Measurements from ENCODE around the gene MAEA. TPM values are rescaled to one million over a fixed set of nuclear protein-coding genes. Genes with fewer than 3 reads are reported as not detected.

MAEA gene
- total RNA-seq, 1 donor from 2014 or later, result 68.2 TPM

DNA sequence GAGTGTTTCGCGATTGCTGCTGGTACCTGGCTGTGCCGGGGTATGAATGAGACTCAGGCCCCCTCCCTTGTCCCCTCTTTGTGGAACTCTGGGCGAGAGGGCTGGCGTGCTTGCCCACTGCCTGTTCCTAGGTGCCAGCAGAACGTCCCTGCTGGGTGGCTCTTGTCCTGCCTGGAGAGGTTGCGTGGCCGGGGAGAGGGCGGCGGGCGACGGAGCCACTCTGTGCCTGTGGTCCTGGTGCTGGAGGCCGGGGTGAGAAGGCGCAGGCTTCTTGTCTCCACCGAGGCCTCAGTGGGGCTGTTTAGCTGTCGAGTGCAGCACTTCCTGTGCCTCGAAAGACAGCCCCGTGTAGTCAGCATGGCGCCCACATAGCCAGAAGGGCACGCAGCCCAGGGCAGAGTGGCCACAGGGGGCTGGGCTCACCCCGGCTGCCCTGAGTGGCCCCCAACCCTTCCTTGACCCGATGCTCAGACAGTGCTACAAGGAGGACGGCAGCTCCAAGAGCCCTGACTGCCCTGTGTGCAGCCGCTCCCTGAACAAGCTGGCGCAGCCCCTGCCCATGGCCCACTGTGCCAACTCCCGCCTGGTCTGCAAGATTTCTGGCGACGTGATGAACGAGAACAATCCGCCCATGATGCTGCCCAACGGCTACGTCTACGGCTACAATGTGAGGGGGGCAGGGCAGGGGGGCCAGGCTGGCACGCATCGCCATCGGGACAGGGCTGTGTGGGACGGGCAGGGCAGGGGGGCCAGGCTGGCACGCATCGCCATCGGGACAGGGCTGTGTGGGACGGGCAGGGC is 48.5 kb downstream of the MAEA start:
- Mint-ChIP-seq H3K4me1 (ENCODE audit: unreplicated experiment) (peaks cover 7% of the 10 kb centered on the region), H3K27me3 (ENCODE audit: unreplicated experiment) (peaks cover 15% of the 10 kb centered on the region), H3K27ac (ENCODE audit: unreplicated experiment) (no peak overlapping the region), H3K4me3 (ENCODE audit: unreplicated experiment) (peak overlapping the region; percentile 84), H3K36me3 (ENCODE audit: low read depth, unreplicated experiment) (peaks cover 42% of the 10 kb centered on the region), H3K9me3 (ENCODE audit: unreplicated experiment) (no peaks in the 10 kb centered on the region)
- no peak for DNase-seq (ENCODE audit: low spot score)
- TF ChIP-seq, protein P1, sequence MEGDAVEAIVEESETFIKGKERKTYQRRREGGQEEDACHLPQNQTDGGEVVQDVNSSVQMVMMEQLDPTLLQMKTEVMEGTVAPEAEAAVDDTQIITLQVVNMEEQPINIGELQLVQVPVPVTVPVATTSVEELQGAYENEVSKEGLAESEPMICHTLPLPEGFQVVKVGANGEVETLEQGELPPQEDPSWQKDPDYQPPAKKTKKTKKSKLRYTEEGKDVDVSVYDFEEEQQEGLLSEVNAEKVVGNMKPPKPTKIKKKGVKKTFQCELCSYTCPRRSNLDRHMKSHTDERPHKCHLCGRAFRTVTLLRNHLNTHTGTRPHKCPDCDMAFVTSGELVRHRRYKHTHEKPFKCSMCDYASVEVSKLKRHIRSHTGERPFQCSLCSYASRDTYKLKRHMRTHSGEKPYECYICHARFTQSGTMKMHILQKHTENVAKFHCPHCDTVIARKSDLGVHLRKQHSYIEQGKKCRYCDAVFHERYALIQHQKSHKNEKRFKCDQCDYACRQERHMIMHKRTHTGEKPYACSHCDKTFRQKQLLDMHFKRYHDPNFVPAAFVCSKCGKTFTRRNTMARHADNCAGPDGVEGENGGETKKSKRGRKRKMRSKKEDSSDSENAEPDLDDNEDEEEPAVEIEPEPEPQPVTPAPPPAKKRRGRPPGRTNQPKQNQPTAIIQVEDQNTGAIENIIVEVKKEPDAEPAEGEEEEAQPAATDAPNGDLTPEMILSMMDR (IDR thresholded peaks at IDR 0.05; ENCODE audit: unreplicated experiment), result no peak

DNA sequence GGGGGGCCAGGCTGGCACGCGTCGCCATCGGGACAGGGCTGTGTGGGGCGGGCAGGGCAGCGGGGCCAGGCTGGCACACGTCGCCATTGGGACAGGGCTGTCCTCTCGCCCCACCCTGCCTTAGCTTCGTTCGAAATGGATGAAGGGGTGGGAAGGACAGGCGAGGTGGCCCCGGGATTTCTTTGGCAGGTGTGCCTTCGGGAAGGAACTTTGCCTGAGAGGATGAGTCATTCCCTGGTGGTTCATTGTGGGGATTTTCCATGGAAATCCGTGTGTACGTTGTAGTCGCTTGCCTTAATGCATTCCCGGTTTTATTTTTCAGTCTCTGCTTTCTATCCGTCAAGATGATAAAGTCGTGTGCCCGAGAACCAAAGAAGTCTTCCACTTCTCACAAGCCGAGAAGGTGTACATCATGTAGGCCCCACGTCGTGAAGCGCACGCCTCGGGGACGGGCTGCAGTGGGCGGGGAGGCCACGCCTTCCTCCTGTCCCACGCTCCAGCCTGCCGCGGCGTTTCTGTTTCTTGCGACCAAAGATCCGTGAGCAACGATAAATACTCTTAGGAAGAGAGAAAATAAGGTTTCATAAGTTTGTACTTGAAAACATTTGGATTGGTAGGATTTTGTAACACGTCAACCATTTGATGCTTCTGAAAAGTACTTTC is 49.2 kb downstream of the MAEA start:
- peaks cover 15% of the 10 kb centered on the region for H3K27me3 Mint-ChIP-seq (ENCODE audit: unreplicated experiment)
- no peak for DNase-seq (ENCODE audit: low spot score)
- no peaks in the 10 kb centered on the region for H3K9me3 Mint-ChIP-seq (ENCODE audit: unreplicated experiment)
- TF ChIP-seq, protein P1 (IDR thresholded peaks at IDR 0.05; ENCODE audit: unreplicated experiment), result no peak
- peaks cover 42% of the 10 kb centered on the region for H3K36me3 Mint-ChIP-seq (ENCODE audit: low read depth, unreplicated experiment)
- H3K27ac Mint-ChIP-seq (ENCODE audit: unreplicated experiment), result no peak overlapping the region
- H3K4me3 Mint-ChIP-seq (ENCODE audit: unreplicated experiment), result no peak overlapping the region
- peaks cover 7% of the 10 kb centered on the region for H3K4me1 Mint-ChIP-seq (ENCODE audit: unreplicated experiment)

DNA sequence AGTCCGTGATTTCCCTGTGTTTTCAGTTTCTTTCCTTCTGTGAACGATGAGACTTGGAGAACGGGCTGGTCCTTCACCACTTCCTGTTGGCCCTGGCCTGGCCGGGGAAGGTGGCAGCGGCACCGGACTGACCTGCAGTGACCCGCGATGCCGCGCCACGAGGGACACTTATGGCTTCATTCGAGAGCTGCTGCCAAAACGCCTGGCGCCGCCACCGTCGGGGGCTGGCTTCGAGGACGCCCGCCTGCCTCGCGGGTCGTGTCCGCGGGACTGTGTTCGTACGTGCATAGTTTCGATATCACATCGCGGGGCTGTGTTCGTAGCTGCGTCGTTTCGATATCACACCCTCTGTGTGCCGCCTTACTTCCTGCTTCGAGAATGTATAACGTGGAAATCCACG is 49.8 kb downstream of the MAEA start:
- DNase-seq (ENCODE audit: low spot score), result no peak
- peaks cover 16% of the 10 kb centered on the region for H3K27me3 Mint-ChIP-seq (ENCODE audit: unreplicated experiment)
- no peak overlapping the region for H3K27ac Mint-ChIP-seq (ENCODE audit: unreplicated experiment)
- TF ChIP-seq, protein P1 (IDR thresholded peaks at IDR 0.05; ENCODE audit: unreplicated experiment), result no peak
- peaks cover 39% of the 10 kb centered on the region for H3K36me3 Mint-ChIP-seq (ENCODE audit: low read depth, unreplicated experiment)
- H3K9me3 Mint-ChIP-seq (ENCODE audit: unreplicated experiment), result no peaks in the 10 kb centered on the region
- no peak overlapping the region for H3K4me3 Mint-ChIP-seq (ENCODE audit: unreplicated experiment)
- peaks cover 8% of the 10 kb centered on the region for H3K4me1 Mint-ChIP-seq (ENCODE audit: unreplicated experiment)

DNA sequence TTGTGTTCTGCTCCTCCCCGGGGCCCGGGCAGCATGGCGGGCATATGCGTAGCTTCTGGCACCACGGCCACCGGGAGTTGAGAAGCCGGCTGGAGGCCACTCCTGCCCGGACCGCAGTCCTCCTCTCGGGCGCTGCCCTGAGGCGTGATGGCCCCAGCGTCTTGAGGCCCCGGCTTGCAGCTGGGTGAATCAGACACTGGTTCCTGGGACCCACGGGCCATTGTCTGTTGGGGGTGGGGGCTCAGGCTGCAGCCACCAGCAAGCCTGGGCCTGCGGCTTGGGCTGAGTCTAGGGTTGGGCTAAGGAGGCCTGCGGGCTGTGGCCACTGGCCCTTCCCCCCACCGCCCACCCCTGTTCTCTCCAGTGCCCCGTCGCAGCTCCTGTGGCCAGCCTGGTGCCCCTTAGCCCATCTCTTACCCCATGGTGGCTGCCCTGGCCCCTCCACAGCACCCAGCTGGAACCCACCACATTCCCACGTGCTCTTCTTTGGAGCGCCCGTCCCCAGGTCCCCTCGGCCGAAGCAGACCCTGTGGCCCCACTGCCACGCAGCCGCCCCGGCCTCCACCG is 50.6 kb downstream of the MAEA start:
- Mint-ChIP-seq H3K27ac (ENCODE audit: unreplicated experiment) (no peak overlapping the region), H3K27me3 (ENCODE audit: unreplicated experiment) (peaks cover 21% of the 10 kb centered on the region), H3K36me3 (ENCODE audit: low read depth, unreplicated experiment) (peaks cover 34% of the 10 kb centered on the region), H3K4me3 (ENCODE audit: unreplicated experiment) (no peak overlapping the region), H3K4me1 (ENCODE audit: unreplicated experiment) (peaks cover 13% of the 10 kb centered on the region), H3K9me3 (ENCODE audit: unreplicated experiment) (no peaks in the 10 kb centered on the region)
- no peak for DNase-seq (ENCODE audit: low spot score)
- TF ChIP-seq, protein P1 (IDR thresholded peaks at IDR 0.05; ENCODE audit: unreplicated experiment), result no peak
